Measurements from ENCODE around the gene ISX.

Gene ISX

DNA sequence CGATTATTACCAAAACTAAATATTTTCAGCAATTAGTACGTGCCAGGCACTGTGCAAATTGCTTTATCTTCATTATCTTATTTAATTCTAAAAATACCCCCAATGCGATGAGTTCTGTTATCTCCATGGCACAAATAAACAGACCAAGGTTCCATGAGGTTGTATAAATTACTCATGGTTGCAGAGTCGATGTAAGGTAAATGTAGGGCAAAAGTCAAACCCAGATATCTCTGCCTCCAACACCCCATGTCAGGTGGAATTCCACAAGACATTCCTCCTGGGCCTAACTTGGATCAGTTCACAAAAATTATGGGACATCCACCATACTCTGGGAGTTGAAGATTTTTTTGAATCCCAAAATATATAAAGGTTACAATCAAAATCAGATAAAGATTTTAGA, 43.7 kb downstream of the ISX start:
- no peak for DNase-seq

DNA sequence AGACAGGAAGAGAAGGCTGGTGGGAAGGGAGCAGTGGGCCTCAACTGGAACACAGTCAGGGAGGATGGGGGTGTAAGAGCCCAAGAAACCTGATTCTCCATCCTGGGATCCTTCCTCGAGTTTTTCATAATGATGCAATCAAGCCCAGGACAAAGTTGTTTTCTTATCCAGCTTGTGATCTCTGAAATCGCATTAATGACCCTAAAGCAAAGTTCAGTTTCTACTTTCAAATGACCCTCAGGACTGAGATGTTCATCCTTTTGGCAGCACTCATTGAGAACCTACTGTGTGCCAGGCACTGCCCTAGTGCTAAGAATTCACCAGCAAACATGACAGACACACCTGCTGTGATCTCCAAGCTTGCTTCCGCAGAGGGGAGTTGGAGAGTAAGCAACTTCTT, 45.3 kb downstream of the ISX start:
- no peak for DNase-seq

GRCh38 chr22:35113341-35113740, 47.4 kb downstream of the ISX start:
- DNase-seq = no peak

DNA sequence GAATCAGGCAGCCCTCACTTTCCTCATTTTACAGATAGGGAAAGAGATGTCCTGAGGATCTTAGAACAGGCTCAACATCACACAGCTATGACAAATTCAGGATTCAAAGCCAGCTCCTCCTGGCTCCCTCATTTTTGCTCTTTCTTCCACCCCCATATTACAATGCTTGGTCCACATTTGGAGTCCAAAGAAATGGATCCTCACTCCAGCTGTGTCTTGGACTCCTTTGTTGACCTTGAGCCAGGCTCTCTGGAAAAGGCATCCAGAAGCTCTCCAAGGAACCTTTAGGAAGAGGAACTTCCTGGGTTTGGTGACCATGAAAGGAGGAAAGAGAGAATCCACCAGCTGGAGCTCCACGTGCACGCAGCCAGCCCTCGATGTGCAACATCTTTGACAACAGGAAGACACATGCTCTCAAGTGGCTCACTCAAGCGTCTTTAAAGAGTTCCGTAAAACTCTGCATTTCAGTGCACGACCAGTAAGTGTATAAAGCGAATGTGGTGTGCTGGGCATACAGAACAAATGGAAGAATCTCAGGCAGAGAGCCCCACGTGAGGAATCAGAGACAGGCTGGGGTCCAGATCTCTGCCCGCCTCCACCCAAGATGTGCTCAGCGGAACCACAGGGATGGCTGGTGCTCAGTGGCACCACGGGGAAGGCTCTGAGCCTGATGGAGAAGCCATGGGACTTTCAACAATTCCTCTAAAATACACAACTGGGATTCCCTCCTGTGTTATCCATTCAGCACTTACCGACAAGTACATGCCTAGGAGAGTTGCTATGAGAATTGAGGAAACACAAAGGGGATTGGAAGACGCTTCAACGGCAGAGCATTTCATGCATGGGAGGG, 48.4 kb downstream of the ISX start:
- no peak for DNase-seq

DNA sequence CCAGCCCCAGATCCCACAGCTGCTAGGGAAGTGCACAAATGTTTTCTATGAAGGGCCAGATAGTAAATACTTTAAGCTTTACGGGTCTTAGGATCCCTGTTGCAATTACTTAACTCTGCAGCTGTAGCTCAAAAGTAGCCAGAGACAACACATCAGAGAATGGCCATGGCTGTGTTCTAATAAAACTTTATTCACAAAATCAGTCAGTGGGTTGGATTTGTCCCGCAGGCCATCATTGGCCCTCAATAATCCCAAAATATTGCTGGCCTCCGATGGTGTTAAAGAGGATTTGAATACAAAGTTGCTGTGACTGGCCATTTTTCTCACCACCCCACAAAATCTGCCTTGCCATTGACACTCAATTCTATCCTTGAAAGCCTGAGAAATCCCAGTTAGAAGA, 49.6 kb downstream of the ISX start:
- no peak for DNase-seq

DNA sequence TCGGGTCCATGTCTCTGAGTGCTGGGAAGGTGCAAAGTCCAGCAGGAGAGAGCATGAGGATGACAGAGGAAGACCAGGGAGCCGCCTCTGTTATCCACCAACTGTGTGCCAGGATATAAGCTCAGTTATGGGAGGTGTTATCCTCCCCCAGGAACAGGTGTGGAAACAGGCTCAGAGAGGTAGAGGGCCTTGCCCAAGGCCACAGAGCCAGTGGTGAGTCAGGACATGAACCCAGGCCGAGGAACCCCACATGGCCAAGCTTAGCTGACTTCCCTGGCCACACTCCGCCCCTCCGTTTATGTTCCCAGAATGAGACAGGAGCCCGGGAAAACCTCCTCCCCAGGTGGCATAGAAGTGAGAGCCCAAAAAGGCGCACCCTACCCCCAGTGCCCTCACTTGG, 50.3 kb downstream of the ISX start:
- DNase-seq = no peak

DNA sequence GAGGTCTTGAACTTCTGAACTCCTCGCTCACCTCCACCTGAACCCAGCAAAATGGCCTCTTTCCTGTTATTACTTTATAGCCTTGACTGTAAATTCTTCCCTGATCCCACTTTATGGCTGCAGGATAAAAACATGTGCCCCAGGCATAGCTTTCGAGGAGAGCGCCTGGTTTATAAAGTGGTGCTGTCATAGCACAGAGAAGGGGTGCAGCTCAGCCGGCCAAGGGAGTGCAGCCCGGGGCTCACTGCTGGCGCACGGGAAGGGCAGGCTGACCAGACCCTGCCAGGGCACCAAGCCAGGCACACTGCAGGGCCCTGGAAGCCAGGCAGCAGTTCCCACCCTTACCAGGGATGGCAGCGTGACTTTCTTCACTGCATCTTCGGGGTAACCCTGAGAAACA, 50.9 kb downstream of the ISX start:
- no peak for DNase-seq

DNA sequence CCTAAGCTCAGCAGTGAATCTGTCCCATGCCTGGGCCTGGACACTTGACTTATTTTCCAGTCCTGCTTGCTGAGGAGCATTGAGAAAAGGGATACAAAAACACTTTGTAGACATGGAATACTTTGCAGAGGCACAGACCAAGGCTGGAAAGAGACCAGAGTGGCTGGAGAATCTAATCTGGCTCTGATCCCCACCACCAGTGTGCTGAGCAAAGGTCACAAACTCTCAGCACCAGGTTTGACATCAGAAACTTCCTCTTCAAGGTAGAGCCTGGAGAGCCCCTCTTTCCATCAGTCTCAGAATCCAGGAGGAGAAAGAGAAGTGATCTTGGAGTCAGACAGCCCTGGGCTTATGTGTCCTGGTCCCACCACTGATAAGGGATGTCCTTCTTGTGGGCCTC, 53.5 kb downstream of the ISX start:
- no peak for DNase-seq

DNA sequence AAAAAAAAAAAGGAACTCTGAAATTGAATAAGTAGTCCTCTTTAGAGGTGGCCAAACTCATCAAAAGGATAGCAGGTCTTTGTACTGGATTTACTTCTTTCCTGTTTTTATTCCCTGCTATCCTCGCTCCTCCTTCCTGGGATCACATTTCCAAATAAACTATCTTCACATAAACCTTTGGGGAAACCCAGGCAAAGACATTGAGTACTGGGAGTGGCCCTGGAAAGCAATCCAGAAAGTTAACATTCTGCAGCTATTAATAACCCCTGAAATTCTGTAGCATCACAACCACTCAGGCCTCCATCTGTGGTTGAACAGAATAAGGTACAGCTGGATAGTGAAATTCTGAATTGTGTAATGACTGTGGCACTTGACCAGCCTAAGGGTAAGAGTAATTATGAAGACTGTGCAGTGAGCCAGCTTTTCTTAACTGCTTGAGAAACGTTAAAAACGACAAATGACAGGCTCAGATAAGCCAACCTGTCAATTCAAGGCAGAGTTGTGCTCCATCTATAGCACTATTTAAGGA, 58.8 kb downstream of the ISX start:
- DNase-seq = no peak

DNA sequence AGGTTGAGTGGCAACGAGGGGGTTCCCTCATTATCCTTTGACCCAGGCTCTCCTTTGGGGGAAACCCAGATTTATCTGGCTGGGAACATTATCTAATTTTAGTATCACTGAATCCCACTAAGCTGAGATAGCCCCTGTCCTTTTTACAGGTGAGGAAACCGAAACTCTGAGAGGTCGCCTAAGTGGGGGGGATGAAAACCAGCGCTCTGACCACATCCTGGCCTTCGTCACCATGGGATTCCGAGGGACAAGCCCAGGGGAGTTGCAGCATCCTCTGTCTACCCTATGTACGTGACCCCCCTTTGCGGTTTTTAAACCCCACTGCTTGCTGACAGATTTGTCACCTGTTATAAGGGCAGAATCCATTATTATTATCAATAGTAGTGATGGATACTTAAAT, 61.0 kb downstream of the ISX start:
- DNase-seq = no peak

GRCh38 chr22:35128637-35129036, 62.7 kb downstream of the ISX start:
- DNase-seq = no peak

- peak in 2 of 58 donors; percentile 1 to 8 for DNase-seq
Measured at GRCh38 chr22:35131525-35132000, 65.6 kb downstream of the ISX start.

DNA sequence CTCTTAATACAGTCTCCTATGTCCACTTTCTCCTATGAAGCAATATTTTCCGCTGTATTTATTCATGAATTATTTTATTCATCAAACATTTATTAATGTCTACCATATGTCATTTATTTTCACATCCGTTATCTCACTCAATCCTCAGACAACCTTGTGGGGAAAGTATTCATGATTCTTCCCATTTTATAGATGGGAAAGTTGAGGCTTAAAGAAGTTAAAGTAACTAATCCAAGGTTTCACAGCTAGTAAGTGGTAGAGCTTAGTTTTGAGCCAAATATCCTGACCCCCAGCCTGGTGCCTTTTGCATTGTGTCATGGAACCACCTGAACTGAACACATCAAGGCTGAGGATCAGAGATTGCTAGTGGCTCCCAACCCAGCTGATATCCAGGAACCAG, 66.6 kb downstream of the ISX start:
- no peak for DNase-seq

DNA sequence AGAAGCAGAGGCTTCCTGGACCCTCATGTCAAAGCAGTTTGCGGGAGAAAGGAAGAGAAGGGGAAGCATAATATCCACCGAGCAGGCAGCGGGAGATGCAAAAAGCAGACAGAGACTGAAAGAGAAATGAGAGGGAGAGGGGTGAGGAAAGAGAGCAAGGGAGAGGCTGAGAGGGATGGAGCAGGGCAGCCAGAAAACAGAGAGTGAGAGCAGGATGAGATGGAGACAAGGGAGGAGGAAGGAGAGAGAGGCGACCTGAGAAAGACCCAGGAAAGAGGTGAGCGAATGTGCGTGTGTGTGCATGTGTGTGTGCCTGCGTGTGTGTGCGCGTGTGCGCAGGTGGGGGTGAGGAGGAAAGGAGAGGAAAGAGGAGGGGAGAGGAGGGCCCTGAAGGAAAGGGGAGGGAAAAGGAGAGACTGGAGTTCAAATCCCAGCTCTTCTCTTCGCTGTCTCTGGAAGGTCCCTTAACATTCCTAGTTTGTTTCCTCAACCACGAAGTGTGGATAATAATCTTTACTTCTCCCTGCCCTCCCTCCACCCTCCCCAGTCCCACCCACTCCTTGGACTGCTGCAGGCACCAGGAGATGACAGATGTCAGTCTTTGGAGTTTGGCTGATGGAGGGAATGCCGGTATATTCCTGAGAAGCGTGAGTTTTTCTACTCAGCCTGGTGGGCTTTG, 67.9 kb downstream of the ISX start:
- no peak for DNase-seq

DNA sequence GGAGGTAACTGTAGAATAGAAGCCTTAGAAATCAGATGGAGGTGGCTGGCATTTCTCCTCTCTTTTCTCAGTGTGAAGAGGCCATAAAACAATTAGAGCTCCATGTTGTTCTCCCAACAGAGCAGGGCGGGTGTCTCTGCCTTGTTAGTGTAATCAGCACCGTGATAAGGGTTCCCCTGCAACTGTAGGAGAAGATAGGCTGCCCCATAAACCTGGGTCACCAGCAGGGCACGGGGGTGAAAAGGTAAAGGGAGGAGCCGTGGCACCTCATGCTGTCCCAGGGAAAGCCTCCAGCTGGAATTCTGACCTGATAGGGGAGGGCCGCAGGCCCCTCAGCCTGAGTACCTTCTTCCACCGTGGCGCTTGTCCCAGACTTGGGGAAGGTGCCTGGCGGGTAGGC, 68.7 kb downstream of the ISX start:
- DNase-seq = no peak

DNA sequence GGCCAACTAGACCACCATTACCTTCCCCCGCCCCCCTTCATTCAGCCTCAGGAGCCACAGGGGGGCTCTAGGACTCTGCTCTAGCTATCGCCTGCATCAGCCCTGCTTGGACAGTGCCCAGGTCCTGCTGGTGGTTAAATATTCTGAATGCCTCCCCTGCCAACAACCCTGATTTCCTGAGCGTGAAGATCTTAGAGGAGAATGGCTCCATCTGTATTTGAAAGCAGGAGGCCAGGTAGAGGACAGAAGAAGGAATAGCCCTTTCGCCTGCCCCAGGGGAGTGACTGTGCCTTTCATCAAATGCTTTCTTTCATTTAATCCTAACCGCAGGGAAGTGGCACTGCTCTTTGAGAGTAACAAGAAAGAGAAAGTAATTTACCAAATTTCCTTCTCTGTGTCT, 69.2 kb downstream of the ISX start:
- DNase-seq = no peak
